RCC 7860 (cell line): ENCODE measurements around the gene ZNF714.
"Not testable (repeated sequence)": the region's sequence is repeated elsewhere in the genome, so short reads cannot be mapped to it uniquely, and the experiment has no call there.

Experiments used
- DNase-seq: peaks from one replicate; pipeline ENCODE4 v3.0.0-alpha.2; 2015; ENCODE audit warnings: low spot score
- FAIRE-seq: peaks from 2 replicates; lab custom pipeline; 2012; peaks lifted over from hg19 to GRCh38; lab: Jason Lieb, UNC

ZNF714 gene

DNA sequence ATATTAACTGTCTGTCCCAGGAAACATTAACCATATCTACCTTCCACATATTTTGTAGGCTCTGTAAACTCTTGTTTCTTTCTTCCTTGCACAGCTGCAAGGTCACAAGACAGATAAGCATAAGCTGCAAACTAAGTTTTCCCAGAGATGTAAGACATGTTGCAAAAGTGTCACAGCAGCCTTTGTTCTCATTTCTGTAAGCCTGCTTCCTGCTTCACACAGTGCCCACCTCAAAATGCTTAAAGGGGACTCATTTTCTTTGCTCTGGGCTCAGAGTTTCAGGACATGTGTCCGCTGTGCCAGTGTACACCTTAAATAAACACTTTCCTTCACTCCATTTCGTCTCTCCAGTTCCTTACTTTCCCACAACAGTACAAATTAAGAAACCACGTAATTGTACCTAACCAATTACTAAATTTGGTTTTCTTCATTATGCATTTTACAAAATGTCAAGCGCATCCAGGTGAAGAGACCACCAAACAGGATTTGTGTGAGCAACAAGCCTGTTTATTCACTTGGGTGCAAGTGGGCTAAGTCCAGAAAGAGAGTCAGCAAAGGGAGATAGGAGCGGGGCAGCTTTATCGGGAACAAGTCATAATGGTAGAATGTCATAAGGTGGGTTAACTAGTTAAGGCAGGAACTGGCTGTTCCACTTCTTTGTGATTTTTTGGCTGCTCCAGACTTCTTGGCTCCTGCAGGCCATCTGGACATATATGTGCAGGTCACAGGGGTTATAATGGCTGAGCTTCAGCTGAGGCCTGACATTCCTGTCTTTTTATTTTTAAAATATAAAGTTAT, 47.1 kb downstream of the ZNF714 start:
- no peak for FAIRE-seq
- DNase-seq: no peak

DNA sequence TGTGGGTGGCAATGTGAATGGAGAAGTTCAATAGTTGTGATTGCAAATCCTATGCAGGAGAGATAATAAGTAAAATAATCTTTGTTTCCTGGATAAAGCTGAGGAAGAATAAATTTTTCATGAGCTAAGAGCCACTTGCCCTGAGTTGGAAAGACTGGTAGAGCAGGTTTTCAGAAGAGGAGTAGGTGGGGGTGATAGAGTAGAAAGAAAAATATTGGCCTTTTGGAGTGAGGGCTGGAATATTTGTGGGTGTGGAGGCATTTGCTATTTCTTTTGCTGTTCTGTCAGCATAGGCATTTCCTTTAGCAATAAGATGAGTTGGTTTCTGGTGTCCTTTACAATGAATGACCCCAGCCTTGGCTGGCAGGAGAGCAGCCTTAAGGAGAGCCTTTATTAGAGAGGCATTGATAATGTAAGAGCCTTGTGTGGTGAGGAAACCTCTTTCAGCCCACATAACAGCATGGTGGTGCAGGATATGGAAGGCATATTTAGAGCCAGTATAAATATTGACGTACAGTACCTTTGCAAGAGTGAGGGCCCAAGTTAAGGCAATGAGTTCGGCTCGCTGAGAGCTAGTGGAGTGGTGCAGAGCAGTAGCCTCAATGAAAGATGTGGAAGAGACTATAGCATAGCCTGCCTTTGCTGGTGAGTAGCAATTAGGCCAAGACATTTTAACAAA, 48.2 kb downstream of the ZNF714 start:
- FAIRE-seq (no peak), DNase-seq (no peak)

GRCh38 chr19:21133633-21134032, 51.6 kb downstream of the ZNF714 start:
- FAIRE-seq: no peak

DNA sequence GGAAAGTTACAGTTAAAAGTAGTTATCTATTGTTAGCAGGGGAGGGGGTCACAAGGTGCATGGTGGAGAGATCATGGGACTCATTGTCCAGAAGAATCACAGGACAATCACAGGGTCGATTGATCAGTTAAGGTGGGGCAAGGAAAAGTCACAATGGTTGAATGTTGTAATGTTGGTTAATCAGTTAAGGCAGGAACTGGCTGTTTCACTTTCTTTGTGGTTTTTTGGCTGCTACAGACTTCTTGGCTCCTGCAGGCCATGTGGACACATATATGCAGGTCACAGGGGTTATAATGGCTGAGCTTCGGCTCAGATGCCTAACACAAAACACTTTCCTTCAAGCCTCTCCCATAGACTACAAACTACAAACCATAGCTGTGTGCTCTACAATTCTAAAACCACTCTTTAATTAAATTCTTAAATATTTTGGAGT, 52.9 kb downstream of the ZNF714 start:
- FAIRE-seq (no peak), DNase-seq (no peak)

More at GRCh38 chr19:21133633-21134032, 51.6 kb downstream of the ZNF714 start:
- no peak for DNase-seq

GRCh38 chr19:21135433-21135832, 53.4 kb downstream of the ZNF714 start:
- FAIRE-seq (no peak), DNase-seq (no peak)

GRCh38 chr19:21138130-21138529, 56.1 kb downstream of the ZNF714 start:
- no peak for FAIRE-seq
- DNase-seq: no peak

DNA sequence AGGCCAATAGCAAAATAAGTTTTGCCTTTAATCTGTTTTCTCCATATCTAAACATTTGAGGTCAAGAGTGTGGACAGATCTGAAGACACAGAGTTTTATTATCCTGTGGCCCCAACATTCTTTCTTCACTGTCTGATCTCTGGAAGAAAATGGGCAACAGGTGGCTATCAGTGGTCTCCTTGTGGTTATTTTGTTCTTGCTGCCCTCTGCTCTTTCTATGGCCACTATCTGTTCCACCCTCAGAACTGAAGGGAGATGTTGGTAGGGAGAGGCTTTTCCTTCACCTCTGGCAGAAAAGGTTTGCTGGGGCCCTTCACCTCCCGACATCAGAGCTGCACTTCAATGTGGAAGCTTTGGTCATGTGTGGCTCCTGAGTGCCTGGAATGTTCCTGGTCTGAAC, 59.0 kb downstream of the ZNF714 start:
- FAIRE-seq: not testable (repeated sequence)

DNA sequence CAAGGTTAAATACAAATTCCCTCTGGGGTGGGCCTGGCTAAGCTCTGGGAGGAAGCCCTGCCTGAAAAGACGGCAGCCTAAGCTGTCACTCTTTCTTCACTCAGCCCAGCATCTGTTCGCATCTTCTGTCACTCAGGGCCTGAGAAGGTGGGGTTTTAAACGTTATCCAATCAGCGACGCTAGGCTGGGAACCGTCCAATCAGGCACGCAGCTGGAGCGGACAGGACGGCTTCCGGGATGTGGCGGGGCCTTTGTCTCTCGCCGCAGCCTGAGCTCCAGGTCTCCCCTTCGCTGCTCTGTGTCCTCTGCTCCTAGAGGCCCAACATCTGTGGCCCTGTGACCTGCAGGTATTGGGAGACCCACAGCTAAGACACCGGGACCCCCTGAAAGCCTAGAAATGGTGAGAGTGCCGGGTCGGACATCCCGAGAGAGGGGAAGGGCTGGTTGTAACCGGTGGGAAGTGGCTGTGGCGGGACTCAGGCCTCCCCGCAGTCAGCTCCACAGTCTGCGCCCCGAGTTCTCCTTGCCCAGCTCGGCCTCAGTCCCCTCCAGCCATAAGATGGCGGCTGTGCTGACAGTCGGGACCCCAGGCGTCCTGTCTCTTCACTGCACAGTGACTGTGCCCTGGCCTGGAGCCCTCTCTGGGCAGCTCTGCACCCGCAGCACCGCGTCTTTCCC, 59.9 kb downstream of the ZNF714 start, which contains the start of gene ZNF431:
Gene ZNF431 (plus strand): TSS at position 254 of the 678 bp plus-strand sequence. CDS start 144 bp downstream, at position 398.
- FAIRE-seq: peak; percentile 82
- peak; percentile 83 for DNase-seq

More for the DNA sequence above, 59.0 kb downstream of the ZNF714 start:
- DNase-seq: not testable (repeated sequence)

- no peak for FAIRE-seq
- no peak for DNase-seq
Measured at GRCh38 chr19:21143428-21143827, 61.4 kb downstream of the ZNF714 start.

- DNase-seq (no peak), FAIRE-seq (no peak)
Measured at GRCh38 chr19:21143854-21144253, 61.9 kb downstream of the ZNF714 start.

- no peak for DNase-seq
- FAIRE-seq: no peak
Measured at GRCh38 chr19:21147540-21147939, 65.5 kb downstream of the ZNF714 start.

- FAIRE-seq: no peak
Measured at GRCh38 chr19:21148681-21149080, 66.7 kb downstream of the ZNF714 start.

GRCh38 chr19:21149877-21150276, 67.9 kb downstream of the ZNF714 start:
- FAIRE-seq (no peak), DNase-seq (no peak)

More at GRCh38 chr19:21148681-21149080, 66.7 kb downstream of the ZNF714 start:
- no peak for DNase-seq

DNA sequence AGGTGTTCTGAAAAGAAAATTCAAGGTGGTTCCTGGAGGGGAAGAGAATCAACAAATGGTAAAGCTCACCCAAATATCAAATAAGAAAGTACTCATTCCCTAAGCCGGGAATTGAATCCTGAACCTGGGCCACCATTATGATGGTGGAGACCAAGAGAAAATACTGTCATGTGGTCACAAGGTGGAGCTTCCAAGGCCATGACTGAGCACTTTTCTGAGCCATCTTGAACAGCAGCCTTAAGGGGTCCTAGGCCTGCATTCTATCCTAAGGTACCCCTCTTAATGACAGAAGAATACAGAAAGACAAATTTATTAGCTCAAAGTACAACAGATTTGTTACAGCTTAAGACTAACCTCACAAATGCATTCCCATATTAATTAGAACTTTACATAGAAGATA, 69.5 kb downstream of the ZNF714 start:
- no peak for DNase-seq
- no peak for FAIRE-seq

- DNase-seq: no peak
Measured at GRCh38 chr19:21158523-21159135, 76.6 kb downstream of the ZNF714 start.

GRCh38 chr19:21164541-21164940, 82.5 kb downstream of the ZNF714 start:
- FAIRE-seq (no peak), DNase-seq (no peak)

More at GRCh38 chr19:21158523-21159135, 76.6 kb downstream of the ZNF714 start:
- no peak for FAIRE-seq

GRCh38 chr19:21166436-21166835, 84.4 kb downstream of the ZNF714 start:
- DNase-seq (no peak), FAIRE-seq (no peak)
